Measurements from ENCODE around the gene SLC2A1. TPM values are rescaled to one million over a fixed set of nuclear protein-coding genes. Genes with fewer than 3 reads are reported as not detected.

Gene SLC2A1
- total RNA-seq, 2 experiments from 2014 or later = 98.0 to 109 TPM

GRCh38 chr1:42993502-42994136 is 35.0 kb upstream of the SLC2A1 start:
- H3K27me3 Mint-ChIP-seq = no peaks in the 10 kb centered on the region
- H3K9me3 Mint-ChIP-seq = peaks cover 5% of the 10 kb centered on the region
- DNase-seq = no peak
- CTCF ChIA-PET = no interaction called here
- POLR2A ChIA-PET = interaction anchor here (0.6 kb wide), 1 partner anchor 337 kb away, joined by 4 read pairs; no protein-coding TSS in a partner anchor
- H3K4me1 Mint-ChIP-seq = no peaks in the 10 kb centered on the region
- no peak overlapping the region for H3K4me3 Mint-ChIP-seq
- no peaks in the 10 kb centered on the region for H3K36me3 Mint-ChIP-seq (ENCODE audit: low read depth)
- H3K27ac Mint-ChIP-seq = no peak overlapping the region

- Mint-ChIP-seq H3K36me3 (ENCODE audit: low read depth) (no peaks in the 10 kb centered on the region), H3K4me3 (no peak overlapping the region), H3K27ac (no peak overlapping the region), H3K27me3 (no peaks in the 10 kb centered on the region), H3K9me3 (peaks cover 5% of the 10 kb centered on the region), H3K4me1 (no peaks in the 10 kb centered on the region)
- ChIA-PET CTCF (no interaction called here), POLR2A (no interaction called here)
- no peak for DNase-seq
Observed at GRCh38 chr1:42992054-42992571, 33.4 kb upstream of the SLC2A1 start.

- H3K27me3 Mint-ChIP-seq = no peaks in the 10 kb centered on the region
- peaks cover 5% of the 10 kb centered on the region for H3K9me3 Mint-ChIP-seq
- ChIA-PET POLR2A (no interaction called here), CTCF (interaction anchor here (0.6 kb wide), 1 partner anchor 34 kb away, joined by 3 read pairs; no protein-coding TSS in a partner anchor)
- no peak for DNase-seq
- H3K36me3 Mint-ChIP-seq (ENCODE audit: low read depth) = no peaks in the 10 kb centered on the region
- H3K4me1 Mint-ChIP-seq = no peaks in the 10 kb centered on the region
- H3K27ac Mint-ChIP-seq = no peak overlapping the region
- no peak overlapping the region for H3K4me3 Mint-ChIP-seq
Observed at GRCh38 chr1:42990757-42991346, 32.2 kb upstream of the SLC2A1 start.

- Mint-ChIP-seq H3K4me3 (no peak overlapping the region), H3K27me3 (no peaks in the 10 kb centered on the region), H3K27ac (no peak overlapping the region), H3K4me1 (no peaks in the 10 kb centered on the region), H3K9me3 (no peaks in the 10 kb centered on the region), H3K36me3 (ENCODE audit: low read depth) (no peaks in the 10 kb centered on the region)
- POLR2A ChIA-PET = no interaction called here
- CTCF ChIA-PET = no interaction called here
- no peak for DNase-seq
Observed at GRCh38 chr1:42983693-42984092, 25.0 kb upstream of the SLC2A1 start.

GRCh38 chr1:42983253-42983652 is 24.6 kb upstream of the SLC2A1 start:
- H3K36me3 Mint-ChIP-seq (ENCODE audit: low read depth) = no peaks in the 10 kb centered on the region
- no peak overlapping the region for H3K4me3 Mint-ChIP-seq
- ChIA-PET CTCF (interaction anchor here (0.5 kb wide), 1 partner anchor 29 kb away, joined by 4 read pairs; no protein-coding TSS in a partner anchor), POLR2A (no interaction called here)
- no peaks in the 10 kb centered on the region for H3K4me1 Mint-ChIP-seq
- no peak overlapping the region for H3K27ac Mint-ChIP-seq
- DNase-seq = no peak
- H3K9me3 Mint-ChIP-seq = no peaks in the 10 kb centered on the region
- H3K27me3 Mint-ChIP-seq = no peaks in the 10 kb centered on the region

GRCh38 chr1:42982641-42983040 is 24.0 kb upstream of the SLC2A1 start:
- Mint-ChIP-seq H3K27ac (no peak overlapping the region), H3K36me3 (ENCODE audit: low read depth) (no peaks in the 10 kb centered on the region), H3K4me1 (no peaks in the 10 kb centered on the region), H3K4me3 (no peak overlapping the region), H3K27me3 (no peaks in the 10 kb centered on the region), H3K9me3 (no peaks in the 10 kb centered on the region)
- DNase-seq = no peak
- CTCF ChIA-PET = no interaction called here
- POLR2A ChIA-PET = no interaction called here

GRCh38 chr1:42981871-42982270 is 23.2 kb upstream of the SLC2A1 start:
- CTCF ChIA-PET = no interaction called here
- Mint-ChIP-seq H3K4me1 (no peaks in the 10 kb centered on the region), H3K9me3 (no peaks in the 10 kb centered on the region), H3K4me3 (no peak overlapping the region), H3K36me3 (ENCODE audit: low read depth) (no peaks in the 10 kb centered on the region), H3K27me3 (no peaks in the 10 kb centered on the region), H3K27ac (no peak overlapping the region)
- no peak for DNase-seq
- POLR2A ChIA-PET = no interaction called here

- ChIA-PET CTCF (interaction anchor here (0.6 kb wide), 1 partner anchor 110 kb away, joined by 3 read pairs; no protein-coding TSS in a partner anchor), POLR2A (no interaction called here)
- H3K4me1 Mint-ChIP-seq = no peaks in the 10 kb centered on the region
- H3K36me3 Mint-ChIP-seq (ENCODE audit: low read depth) = no peaks in the 10 kb centered on the region
- no peaks in the 10 kb centered on the region for H3K27me3 Mint-ChIP-seq
- DNase-seq = no peak
- no peaks in the 10 kb centered on the region for H3K9me3 Mint-ChIP-seq
- no peak overlapping the region for H3K27ac Mint-ChIP-seq
- H3K4me3 Mint-ChIP-seq = no peak overlapping the region
Observed at GRCh38 chr1:42981255-42981805, 22.7 kb upstream of the SLC2A1 start.

- Mint-ChIP-seq H3K9me3 (no peaks in the 10 kb centered on the region), H3K27me3 (no peaks in the 10 kb centered on the region), H3K4me1 (no peaks in the 10 kb centered on the region), H3K4me3 (no peak overlapping the region), H3K27ac (no peak overlapping the region), H3K36me3 (ENCODE audit: low read depth) (no peaks in the 10 kb centered on the region)
- ChIA-PET CTCF (no interaction called here), POLR2A (no interaction called here)
- no peak for DNase-seq
Observed at GRCh38 chr1:42979896-42980800, 21.5 kb upstream of the SLC2A1 start.

- CTCF ChIA-PET = no interaction called here
- POLR2A ChIA-PET = no interaction called here
Observed at GRCh38 chr1:42979036-42979430, 20.4 kb upstream of the SLC2A1 start.

GRCh38 chr1:42978317-42979035 is 19.8 kb upstream of the SLC2A1 start:
- H3K9me3 Mint-ChIP-seq = no peaks in the 10 kb centered on the region
- ChIA-PET POLR2A (no interaction called here), CTCF (no interaction called here)
- no peaks in the 10 kb centered on the region for H3K27me3 Mint-ChIP-seq
- no peak overlapping the region for H3K27ac Mint-ChIP-seq
- H3K4me1 Mint-ChIP-seq = no peaks in the 10 kb centered on the region
- peaks cover 3% of the 10 kb centered on the region for H3K36me3 Mint-ChIP-seq (ENCODE audit: low read depth)
- DNase-seq = no peak
- H3K4me3 Mint-ChIP-seq = no peak overlapping the region

More at GRCh38 chr1:42979036-42979430, 20.4 kb upstream of the SLC2A1 start:
- H3K4me1 Mint-ChIP-seq = no peaks in the 10 kb centered on the region
- no peak overlapping the region for H3K4me3 Mint-ChIP-seq
- H3K27me3 Mint-ChIP-seq = no peaks in the 10 kb centered on the region
- no peak overlapping the region for H3K27ac Mint-ChIP-seq
- H3K9me3 Mint-ChIP-seq = no peaks in the 10 kb centered on the region
- no peak for DNase-seq
- peaks cover under 1% of the 10 kb centered on the region for H3K36me3 Mint-ChIP-seq (ENCODE audit: low read depth)

GRCh38 chr1:42977653-42978052 is 19.0 kb upstream of the SLC2A1 start:
- no peak overlapping the region for H3K27ac Mint-ChIP-seq
- no peak for DNase-seq
- POLR2A ChIA-PET = no interaction called here
- no peaks in the 10 kb centered on the region for H3K27me3 Mint-ChIP-seq
- H3K4me3 Mint-ChIP-seq = no peak overlapping the region
- CTCF ChIA-PET = interaction anchor here (0.6 to 0.7 kb wide), 2 partner anchors 182 to 787 kb away, joined by 4 to 5 read pairs; no protein-coding TSS in a partner anchor
- no peaks in the 10 kb centered on the region for H3K9me3 Mint-ChIP-seq
- peaks cover 3% of the 10 kb centered on the region for H3K36me3 Mint-ChIP-seq (ENCODE audit: low read depth)
- H3K4me1 Mint-ChIP-seq = no peaks in the 10 kb centered on the region

Measured in activated CD4-positive, alpha-beta T cell treated with anti-CD3 and anti-CD28 coated beads, Interleukin-2, amount 10 ng/mL, durations not matched to agents 7 days and 5 days (primary cell).